ENCODE measurements around the gene VSTM2A.
A peak's percentile ranks its signal among the peaks of the same experiment; 100 is the strongest.

Gene VSTM2A

GRCh38 chr7:54543051-54543488, 895 bp downstream of the VSTM2A start:
- Histone ChIP-seq H3K4me2 (ENCODE audit: low read length, poor library complexity, severe bottlenecking) (no peak overlapping the region), H3K36me3 (ENCODE audit: control insufficient read depth in 1 of 2, insufficient read depth in 2 of 2, low read depth in 1 of 2, low read length in 2 of 2) (no peaks in the 10 kb centered on the region), H3K23ac (ENCODE audit: low read length in 2 of 2) (no peak overlapping the region), H3K18ac (ENCODE audit: low read depth in 1 of 2, low read length in 2 of 2) (no peak overlapping the region), H2BK120ac (ENCODE audit: low read depth, low read length) (no peak overlapping the region), H3K14ac (ENCODE audit: low read length in 2 of 2) (no peak overlapping the region), H3K9ac (ENCODE audit: low read length) (no peak overlapping the region), H3K27me3 (ENCODE audit: control insufficient read depth in 1 of 2, insufficient read depth in 1 of 2, low read length in 2 of 2) (peaks cover 49 to 71% of the 10 kb centered on the region in 2 experiments), H2BK12ac (ENCODE audit: low read length in 2 of 2) (no peak overlapping the region), H4K8ac (ENCODE audit: low read length) (no peak overlapping the region), H2BK5ac (ENCODE audit: low read depth, low read length, poor library complexity, severe bottlenecking) (no peak overlapping the region), H2BK15ac (ENCODE audit: low read depth, poor library complexity, severe bottlenecking) (no peak overlapping the region), H3K79me1 (replicated peaks; ENCODE audit: low read length, poor library complexity, severe bottlenecking) (no peaks in the 10 kb centered on the region), H2AK5ac (ENCODE audit: low read length, severe bottlenecking) (no peak overlapping the region), H3K4me1 (ENCODE audit: control insufficient read depth, insufficient read depth, low read depth, low read length) (peaks cover 15% of the 10 kb centered on the region), H4K91ac (ENCODE audit: low read length) (no peak overlapping the region), H3K27ac (ENCODE audit: low read length, poor library complexity, severe bottlenecking) (no peak overlapping the region), H3K4me3 (ENCODE audit: insufficient read depth in 1 of 2, low read depth in 1 of 2, low read length in 2 of 2) (no peak overlapping the region), H2AFZ (ENCODE audit: low read depth, low read length) (no peak overlapping the region), H3K4ac (ENCODE audit: low read depth in 1 of 2, low read length in 2 of 2) (no peak overlapping the region), H3K9me3 (ENCODE audit: control insufficient read depth, low read length) (no peaks in the 10 kb centered on the region)
- WGBS: 0% methylated on average over 4 of the region's 7 CpGs
- DNase-seq: peak; percentile 5

GRCh38 chr7:54544149-54544526, 2.0 kb downstream of the VSTM2A start:
- no peak overlapping the region for H2BK15ac ChIP-seq (ENCODE audit: low read depth, poor library complexity, severe bottlenecking)
- H2BK120ac ChIP-seq (ENCODE audit: low read depth, low read length): no peak overlapping the region
- no peak overlapping the region for H2BK12ac ChIP-seq (ENCODE audit: low read length in 2 of 2)
- H4K91ac ChIP-seq (ENCODE audit: low read length): no peak overlapping the region
- no peaks in the 10 kb centered on the region for H3K79me1 ChIP-seq (replicated peaks; ENCODE audit: low read length, poor library complexity, severe bottlenecking)
- H2AK5ac ChIP-seq (ENCODE audit: low read length, severe bottlenecking): no peak overlapping the region
- peaks cover 49 to 71% of the 10 kb centered on the region in 2 experiments for H3K27me3 ChIP-seq (ENCODE audit: control insufficient read depth in 1 of 2, insufficient read depth in 1 of 2, low read length in 2 of 2)
- DNase-seq: no peak
- H3K4me2 ChIP-seq (ENCODE audit: low read length, poor library complexity, severe bottlenecking): no peak overlapping the region
- H4K8ac ChIP-seq (ENCODE audit: low read length): no peak overlapping the region
- no peak overlapping the region for H3K23ac ChIP-seq (ENCODE audit: low read length in 2 of 2)
- H3K36me3 ChIP-seq (ENCODE audit: control insufficient read depth in 1 of 2, insufficient read depth in 2 of 2, low read depth in 1 of 2, low read length in 2 of 2): no peaks in the 10 kb centered on the region
- no peak overlapping the region for H3K27ac ChIP-seq (ENCODE audit: low read length, poor library complexity, severe bottlenecking)
- no peak overlapping the region for H3K14ac ChIP-seq (ENCODE audit: low read length in 2 of 2)
- no peak overlapping the region for H3K9ac ChIP-seq (ENCODE audit: low read length)
- no peak overlapping the region for H3K4me3 ChIP-seq (ENCODE audit: insufficient read depth in 1 of 2, low read depth in 1 of 2, low read length in 2 of 2)
- H2BK5ac ChIP-seq (ENCODE audit: low read depth, low read length, poor library complexity, severe bottlenecking): no peak overlapping the region
- no peak overlapping the region for H2AFZ ChIP-seq (ENCODE audit: low read depth, low read length)
- H3K4me1 ChIP-seq (ENCODE audit: control insufficient read depth, insufficient read depth, low read depth, low read length): peaks cover 15% of the 10 kb centered on the region
- no peaks in the 10 kb centered on the region for H3K9me3 ChIP-seq (ENCODE audit: control insufficient read depth, low read length)
- WGBS: 6% methylated on average over 3 of the region's 3 CpGs
- H3K18ac ChIP-seq (ENCODE audit: low read depth in 1 of 2, low read length in 2 of 2): no peak overlapping the region
- H3K4ac ChIP-seq (ENCODE audit: low read depth in 1 of 2, low read length in 2 of 2): no peak overlapping the region

- H2AFZ ChIP-seq (ENCODE audit: low read depth, low read length): no peak overlapping the region
- no peaks in the 10 kb centered on the region for H3K9me3 ChIP-seq (ENCODE audit: control insufficient read depth, low read length)
- H3K4me2 ChIP-seq (ENCODE audit: low read length, poor library complexity, severe bottlenecking): no peak overlapping the region
- H3K18ac ChIP-seq (ENCODE audit: low read depth in 1 of 2, low read length in 2 of 2): no peak overlapping the region
- no peak overlapping the region for H3K27ac ChIP-seq (ENCODE audit: low read length, poor library complexity, severe bottlenecking)
- H3K14ac ChIP-seq (ENCODE audit: low read length in 2 of 2): no peak overlapping the region
- WGBS: 2% methylated on average over 30 of the region's 45 CpGs
- peaks cover 49 to 71% of the 10 kb centered on the region in 2 experiments for H3K27me3 ChIP-seq (ENCODE audit: control insufficient read depth in 1 of 2, insufficient read depth in 1 of 2, low read length in 2 of 2)
- peaks cover 15% of the 10 kb centered on the region for H3K4me1 ChIP-seq (ENCODE audit: control insufficient read depth, insufficient read depth, low read depth, low read length)
- no peak overlapping the region for H2BK120ac ChIP-seq (ENCODE audit: low read depth, low read length)
- no peak overlapping the region for H2AK5ac ChIP-seq (ENCODE audit: low read length, severe bottlenecking)
- H3K36me3 ChIP-seq (ENCODE audit: control insufficient read depth in 1 of 2, insufficient read depth in 2 of 2, low read depth in 1 of 2, low read length in 2 of 2): no peaks in the 10 kb centered on the region
- H4K91ac ChIP-seq (ENCODE audit: low read length): no peak overlapping the region
- no peak overlapping the region for H2BK5ac ChIP-seq (ENCODE audit: low read depth, low read length, poor library complexity, severe bottlenecking)
- no peak overlapping the region for H3K4ac ChIP-seq (ENCODE audit: low read depth in 1 of 2, low read length in 2 of 2)
- H2BK15ac ChIP-seq (ENCODE audit: low read depth, poor library complexity, severe bottlenecking): no peak overlapping the region
- no peak for DNase-seq
- H4K8ac ChIP-seq (ENCODE audit: low read length): no peak overlapping the region
- H3K9ac ChIP-seq (ENCODE audit: low read length): no peak overlapping the region
- no peak overlapping the region for H2BK12ac ChIP-seq (ENCODE audit: low read length in 2 of 2)
- H3K79me1 ChIP-seq (replicated peaks; ENCODE audit: low read length, poor library complexity, severe bottlenecking): no peaks in the 10 kb centered on the region
- H3K23ac ChIP-seq (ENCODE audit: low read length in 2 of 2): no peak overlapping the region
- no peak overlapping the region for H3K4me3 ChIP-seq (ENCODE audit: insufficient read depth in 1 of 2, low read depth in 1 of 2, low read length in 2 of 2)
Measured at GRCh38 chr7:54544527-54545240, 2.5 kb downstream of the VSTM2A start.

GRCh38 chr7:54545241-54545563, 3.0 kb downstream of the VSTM2A start:
- Histone ChIP-seq H3K4me1 (ENCODE audit: control insufficient read depth, insufficient read depth, low read depth, low read length) (peaks cover 15% of the 10 kb centered on the region), H2AFZ (ENCODE audit: low read depth, low read length) (no peak overlapping the region), H3K18ac (ENCODE audit: low read depth in 1 of 2, low read length in 2 of 2) (no peak overlapping the region), H3K14ac (ENCODE audit: low read length in 2 of 2) (no peak overlapping the region), H3K4ac (ENCODE audit: low read depth in 1 of 2, low read length in 2 of 2) (no peak overlapping the region), H3K4me3 (ENCODE audit: insufficient read depth in 1 of 2, low read depth in 1 of 2, low read length in 2 of 2) (no peak overlapping the region), H3K9me3 (ENCODE audit: control insufficient read depth, low read length) (no peaks in the 10 kb centered on the region), H4K91ac (ENCODE audit: low read length) (no peak overlapping the region), H3K4me2 (ENCODE audit: low read length, poor library complexity, severe bottlenecking) (no peak overlapping the region), H2BK5ac (ENCODE audit: low read depth, low read length, poor library complexity, severe bottlenecking) (no peak overlapping the region), H3K36me3 (ENCODE audit: control insufficient read depth in 1 of 2, insufficient read depth in 2 of 2, low read depth in 1 of 2, low read length in 2 of 2) (no peaks in the 10 kb centered on the region), H2BK120ac (ENCODE audit: low read depth, low read length) (no peak overlapping the region), H4K8ac (ENCODE audit: low read length) (no peak overlapping the region), H3K23ac (ENCODE audit: low read length in 2 of 2) (no peak overlapping the region), H2BK15ac (ENCODE audit: low read depth, poor library complexity, severe bottlenecking) (no peak overlapping the region), H2AK5ac (ENCODE audit: low read length, severe bottlenecking) (no peak overlapping the region), H3K79me1 (replicated peaks; ENCODE audit: low read length, poor library complexity, severe bottlenecking) (no peaks in the 10 kb centered on the region), H2BK12ac (ENCODE audit: low read length in 2 of 2) (no peak overlapping the region), H3K27ac (ENCODE audit: low read length, poor library complexity, severe bottlenecking) (no peak overlapping the region), H3K27me3 (ENCODE audit: control insufficient read depth in 1 of 2, insufficient read depth in 1 of 2, low read length in 2 of 2) (peaks cover 49 to 71% of the 10 kb centered on the region in 2 experiments), H3K9ac (ENCODE audit: low read length) (no peak overlapping the region)
- 3% methylated on average over 4 of the region's 5 CpGs for WGBS
- no peak for DNase-seq

All from mesenchymal stem cell (in vitro differentiated cells and primary cell).